Measurements from ENCODE around the gene DPP7. TPM values are rescaled to one million over a fixed set of nuclear protein-coding genes. Genes with fewer than 3 reads are reported as not detected.

Gene DPP7
- total and polyA plus RNA-seq, 2 of the 8 experiments (the other 6 are each of a cell fraction or from before 2014, with no cell fraction given): 21.2 to 26.8 TPM

DNA sequence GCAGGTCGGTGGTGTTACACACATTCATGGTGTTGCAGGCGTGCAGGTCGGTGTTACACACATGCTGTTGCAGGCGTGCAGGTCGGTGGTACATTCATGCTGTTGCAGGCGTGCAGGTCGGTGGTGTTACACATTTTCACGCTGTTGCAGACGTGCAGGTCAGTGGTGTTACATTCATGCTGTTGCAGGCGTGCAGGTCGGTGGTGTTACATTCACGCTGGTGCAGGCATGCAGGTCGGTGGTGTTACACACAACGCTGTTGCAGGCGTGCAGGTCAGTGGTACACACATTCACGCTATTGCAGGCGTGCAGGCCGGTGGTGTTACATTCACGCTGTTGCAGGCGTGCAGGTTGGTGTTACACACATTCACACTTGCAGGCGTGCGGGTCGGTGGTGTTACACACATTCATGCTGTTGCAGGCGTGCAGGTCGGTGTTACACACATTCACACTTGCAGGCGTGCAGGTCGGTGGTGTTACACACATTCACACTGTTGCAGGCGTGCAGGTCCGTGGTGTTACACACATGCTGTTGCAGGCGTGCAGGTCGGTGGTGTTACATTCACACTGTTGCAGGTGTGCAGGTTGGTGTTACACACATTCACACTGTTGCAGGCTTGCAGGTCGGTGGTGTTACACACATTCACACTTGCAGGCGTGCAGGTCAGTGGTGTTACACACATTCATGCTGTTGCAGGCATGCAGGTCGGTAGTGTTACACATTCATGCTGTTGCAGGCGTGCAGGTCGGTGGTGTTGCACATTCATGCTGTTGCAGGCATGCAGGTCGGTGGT is 11.1 kb downstream of the DPP7 start:
- Histone ChIP-seq H3K4me1 (replicated peaks in 1 of 4; ENCODE audit: control insufficient read depth in 3 of 4, insufficient read depth in 4 of 4, low read length in 3 of 4) (no peaks in the 10 kb centered on the region), H2AK5ac (ENCODE audit: low read depth, low read length) (no peak overlapping the region), H3K4me3 (ENCODE audit: extremely low read depth in 1 of 4, insufficient read depth in 2 of 4, low read depth in 3 of 4, low read length in 4 of 4) (no peak overlapping the region), H2BK20ac (ENCODE audit: low read length) (no peak overlapping the region), H3K9ac (replicated peaks in 1 of 4; ENCODE audit: extremely low read depth in 1 of 4, low read depth in 3 of 4, low read length in 3 of 4) (no peak overlapping the region), H2BK120ac (replicated peaks; ENCODE audit: low read depth, low read length) (no peak overlapping the region), H2AFZ (ENCODE audit: low read length) (no peak overlapping the region), H3K79me2 (ENCODE audit: control insufficient read depth in 1 of 2, insufficient read depth in 2 of 2, low read length in 2 of 2) (no peaks in the 10 kb centered on the region), H4K5ac (ENCODE audit: insufficient read length, low read depth, low read length) (no peak overlapping the region), H2BK5ac (ENCODE audit: low read depth, low read length) (no peak overlapping the region), H3K79me1 (ENCODE audit: low read depth, low read length) (peaks cover 2% of the 10 kb centered on the region), H3K18ac (ENCODE audit: extremely low read depth, low read length) (no peak overlapping the region), H3K23me2 (ENCODE audit: low read depth, low read length) (no peaks in the 10 kb centered on the region), H3K4me2 (ENCODE audit: insufficient read depth in 1 of 2, low read depth in 2 of 2, low read length in 2 of 2) (no peak overlapping the region), H4K8ac (ENCODE audit: extremely low read depth, insufficient read depth, low read length) (no peak overlapping the region), H3K9me3 (ENCODE audit: insufficient read depth in 2 of 2, low read depth in 1 of 2, low read length in 1 of 2) (peaks cover 20 to 24% of the 10 kb centered on the region in 2 experiments), H2BK12ac (ENCODE audit: low read depth, low read length) (no peak overlapping the region), H3K27me3 (replicated peaks in 1 of 4; ENCODE audit: control insufficient read depth in 3 of 4, extremely low read depth in 1 of 4, insufficient read depth in 3 of 4, low read length in 3 of 4) (no peaks in the 10 kb centered on the region), H3K56ac (replicated peaks; ENCODE audit: insufficient read length, low read depth, low read length) (no peak overlapping the region), H4K20me1 (replicated peaks in 1 of 2; ENCODE audit: control insufficient read depth in 1 of 2, insufficient read depth in 2 of 2, low read length in 2 of 2) (peaks cover 0 to 2% of the 10 kb centered on the region in 2 experiments), H3K23ac (ENCODE audit: insufficient read length) (no peak overlapping the region), H3K36me3 (ENCODE audit: control insufficient read depth in 2 of 4, insufficient read depth in 4 of 4, low read length in 3 of 4) (peaks cover 19 to 40% (median 34%) of the 10 kb centered on the region in 4 experiments; a peak in 7 of 8 replicates), H3K14ac (ENCODE audit: insufficient read length) (no peak overlapping the region), H3K27ac (ENCODE audit: low read depth, low read length) (no peak overlapping the region), H2BK15ac (ENCODE audit: low read length) (no peak overlapping the region), H4K91ac (replicated peaks; ENCODE audit: insufficient read length, low read length) (no peak overlapping the region), H3K4ac (replicated peaks; ENCODE audit: insufficient read length, low read depth, low read length) (no peak overlapping the region)
- no peak for DNase-seq (ENCODE audit: low read depth in 1 of 2, low spot score in 2 of 2)
- ChIA-PET POLR2A (ENCODE audit: partially characterized antibody) (no interaction called here), CTCF (ENCODE audit: partially characterized antibody) (interaction anchor here (0.8 to 1.6 kb wide), 5 partner anchors 10 to 77 kb away, joined by 3 to 4 read pairs (median 3); no protein-coding TSS in a partner anchor)
- no peak for FAIRE-seq
- 90% methylated on average over 36 of the region's 37 CpGs; no CpG with 5 or more reads in 1 of the 2 experiments for WGBS, 2 experiments (ENCODE audit: extremely low coverage in 1 of 2, insufficient coverage in 1 of 2, insufficient read length in 1 of 2, insufficient replicate concordance in 2 of 2, low coverage in 1 of 2, low lambda C conversion rate in 2 of 2, missing lambda C conversion rate in 1 of 2)
- TF ChIP-seq TAF1 (IDR thresholded peaks at IDR 0.05; ENCODE audit: low read depth, low read length): no peak
- TF ChIP-seq, protein P1, sequence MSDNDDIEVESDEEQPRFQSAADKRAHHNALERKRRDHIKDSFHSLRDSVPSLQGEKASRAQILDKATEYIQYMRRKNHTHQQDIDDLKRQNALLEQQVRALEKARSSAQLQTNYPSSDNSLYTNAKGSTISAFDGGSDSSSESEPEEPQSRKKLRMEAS (IDR thresholded peaks at IDR 0.05): no peak
- no peak for TF ChIP-seq FOSL1 (IDR thresholded peaks at IDR 0.05; ENCODE audit: insufficient read depth, low read depth, low read length)
